ENCODE data around the gene PDE7B. TPM values are rescaled to one million over a fixed set of nuclear protein-coding genes. Genes with fewer than 3 reads are reported as not detected.

PDE7B gene
- total RNA-seq, 1 experiment from 2014 or later, result 0.03 TPM

DNA sequence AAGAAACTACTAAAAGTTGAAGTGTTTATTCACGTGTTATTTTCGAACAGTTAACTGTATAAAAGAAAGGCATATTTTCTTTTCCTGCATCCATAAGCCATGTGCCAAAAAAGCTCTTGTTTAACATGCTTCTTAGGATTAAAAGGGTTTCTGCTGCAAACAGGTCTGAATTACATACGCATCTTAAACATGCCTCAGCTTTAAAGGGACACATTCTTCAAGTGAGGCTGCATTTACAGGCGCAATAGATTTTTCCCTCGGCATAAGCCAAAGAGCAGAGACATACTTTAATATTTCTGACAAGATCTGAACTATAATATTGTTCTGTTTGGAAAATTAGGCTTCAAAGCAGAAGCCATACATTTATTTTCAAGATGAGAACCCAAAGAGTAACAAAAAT is 39.4 kb downstream of the PDE7B start:
- no peak for DNase-seq (ENCODE audit: low read depth, low spot score)
- intact Hi-C loops (cut with micrococcal nuclease; ENCODE audit: unreplicated experiment), result no loop called here
- CTCF ChIA-PET, result no interaction called here
- no peaks in the 10 kb centered on the region for H3K27me3 ChIP-seq (ENCODE audit: control insufficient read depth, insufficient read depth, low read length)
- no TSS peak for BruUV-seq (replicated peaks)
- no peaks in the 10 kb centered on the region for H3K4me1 ChIP-seq (ENCODE audit: control insufficient read depth, insufficient read depth, low read length)
- no peaks in the 10 kb centered on the region for H3K36me3 ChIP-seq (ENCODE audit: control insufficient read depth, insufficient read depth, low read length)
- H3K9me3 ChIP-seq (ENCODE audit: control insufficient read depth, insufficient read depth, low read depth, low read length), result no peaks in the 10 kb centered on the region
- in situ Hi-C loops (cut with HindIII; ENCODE audit: low pct_unique_long_range_greater_than_20kb, low sequenced_read_pairs), result no loop called here
- POLR2A ChIA-PET, result no interaction called here
- H3K4me3 ChIP-seq (ENCODE audit: low read depth in 2 of 2, low read length in 2 of 2), result no peak overlapping the region
- TF ChIP-seq, protein P1, sequence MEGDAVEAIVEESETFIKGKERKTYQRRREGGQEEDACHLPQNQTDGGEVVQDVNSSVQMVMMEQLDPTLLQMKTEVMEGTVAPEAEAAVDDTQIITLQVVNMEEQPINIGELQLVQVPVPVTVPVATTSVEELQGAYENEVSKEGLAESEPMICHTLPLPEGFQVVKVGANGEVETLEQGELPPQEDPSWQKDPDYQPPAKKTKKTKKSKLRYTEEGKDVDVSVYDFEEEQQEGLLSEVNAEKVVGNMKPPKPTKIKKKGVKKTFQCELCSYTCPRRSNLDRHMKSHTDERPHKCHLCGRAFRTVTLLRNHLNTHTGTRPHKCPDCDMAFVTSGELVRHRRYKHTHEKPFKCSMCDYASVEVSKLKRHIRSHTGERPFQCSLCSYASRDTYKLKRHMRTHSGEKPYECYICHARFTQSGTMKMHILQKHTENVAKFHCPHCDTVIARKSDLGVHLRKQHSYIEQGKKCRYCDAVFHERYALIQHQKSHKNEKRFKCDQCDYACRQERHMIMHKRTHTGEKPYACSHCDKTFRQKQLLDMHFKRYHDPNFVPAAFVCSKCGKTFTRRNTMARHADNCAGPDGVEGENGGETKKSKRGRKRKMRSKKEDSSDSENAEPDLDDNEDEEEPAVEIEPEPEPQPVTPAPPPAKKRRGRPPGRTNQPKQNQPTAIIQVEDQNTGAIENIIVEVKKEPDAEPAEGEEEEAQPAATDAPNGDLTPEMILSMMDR (IDR thresholded peaks at IDR 0.05), result no peak
- TF ChIP-seq SIN3A (IDR thresholded peaks at IDR 0.05; ENCODE audit: borderline replicate concordance, insufficient read depth, low read depth, low read length), result no peak
- TF ChIP-seq POLR2AphosphoS5 (IDR thresholded peaks at IDR 0.05; ENCODE audit: low read depth, low read length), result no peak
- TF ChIP-seq, protein P2, sequence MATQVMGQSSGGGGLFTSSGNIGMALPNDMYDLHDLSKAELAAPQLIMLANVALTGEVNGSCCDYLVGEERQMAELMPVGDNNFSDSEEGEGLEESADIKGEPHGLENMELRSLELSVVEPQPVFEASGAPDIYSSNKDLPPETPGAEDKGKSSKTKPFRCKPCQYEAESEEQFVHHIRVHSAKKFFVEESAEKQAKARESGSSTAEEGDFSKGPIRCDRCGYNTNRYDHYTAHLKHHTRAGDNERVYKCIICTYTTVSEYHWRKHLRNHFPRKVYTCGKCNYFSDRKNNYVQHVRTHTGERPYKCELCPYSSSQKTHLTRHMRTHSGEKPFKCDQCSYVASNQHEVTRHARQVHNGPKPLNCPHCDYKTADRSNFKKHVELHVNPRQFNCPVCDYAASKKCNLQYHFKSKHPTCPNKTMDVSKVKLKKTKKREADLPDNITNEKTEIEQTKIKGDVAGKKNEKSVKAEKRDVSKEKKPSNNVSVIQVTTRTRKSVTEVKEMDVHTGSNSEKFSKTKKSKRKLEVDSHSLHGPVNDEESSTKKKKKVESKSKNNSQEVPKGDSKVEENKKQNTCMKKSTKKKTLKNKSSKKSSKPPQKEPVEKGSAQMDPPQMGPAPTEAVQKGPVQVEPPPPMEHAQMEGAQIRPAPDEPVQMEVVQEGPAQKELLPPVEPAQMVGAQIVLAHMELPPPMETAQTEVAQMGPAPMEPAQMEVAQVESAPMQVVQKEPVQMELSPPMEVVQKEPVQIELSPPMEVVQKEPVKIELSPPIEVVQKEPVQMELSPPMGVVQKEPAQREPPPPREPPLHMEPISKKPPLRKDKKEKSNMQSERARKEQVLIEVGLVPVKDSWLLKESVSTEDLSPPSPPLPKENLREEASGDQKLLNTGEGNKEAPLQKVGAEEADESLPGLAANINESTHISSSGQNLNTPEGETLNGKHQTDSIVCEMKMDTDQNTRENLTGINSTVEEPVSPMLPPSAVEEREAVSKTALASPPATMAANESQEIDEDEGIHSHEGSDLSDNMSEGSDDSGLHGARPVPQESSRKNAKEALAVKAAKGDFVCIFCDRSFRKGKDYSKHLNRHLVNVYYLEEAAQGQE (IDR thresholded peaks at IDR 0.05; ENCODE audit: insufficient read depth in 1 of 2, low read depth in 2 of 2, low read length in 1 of 2), result no peak
- no peak for TF ChIP-seq TCF7L2 (IDR thresholded peaks at IDR 0.05; ENCODE audit: low read depth, low read length)
- H3K27ac ChIP-seq (ENCODE audit: low read length), result no peak overlapping the region
- ATAC-seq, result no peak

DNA sequence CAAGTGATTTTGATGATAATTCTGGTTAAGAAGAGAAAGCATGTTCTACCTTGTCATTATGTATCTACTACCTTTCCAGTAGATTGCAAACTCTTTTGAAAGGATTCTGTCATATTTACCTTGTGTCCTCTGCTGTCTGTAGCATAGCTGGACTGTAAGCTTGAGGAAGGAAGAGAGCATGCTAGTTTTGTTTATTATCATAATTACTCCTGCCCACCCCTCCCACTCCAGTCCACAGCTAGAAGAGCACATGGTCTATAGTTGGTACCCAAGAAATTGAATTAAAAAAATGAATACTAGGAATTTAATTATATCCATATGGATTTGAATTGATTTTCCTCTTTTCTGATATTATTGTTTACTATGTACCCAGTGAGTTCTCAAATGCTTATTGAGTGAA is 40.2 kb downstream of the PDE7B start:
- DNase-seq (ENCODE audit: low read depth, low spot score) (no peak), ATAC-seq (no peak)
- ChIA-PET POLR2A (no interaction called here), CTCF (no interaction called here)
- Histone ChIP-seq H3K27ac (ENCODE audit: low read length) (no peak overlapping the region), H3K36me3 (ENCODE audit: control insufficient read depth, insufficient read depth, low read length) (no peaks in the 10 kb centered on the region), H3K4me3 (ENCODE audit: low read depth in 2 of 2, low read length in 2 of 2) (no peak overlapping the region), H3K4me1 (ENCODE audit: control insufficient read depth, insufficient read depth, low read length) (no peaks in the 10 kb centered on the region), H3K9me3 (ENCODE audit: control insufficient read depth, insufficient read depth, low read depth, low read length) (no peaks in the 10 kb centered on the region), H3K27me3 (ENCODE audit: control insufficient read depth, insufficient read depth, low read length) (no peaks in the 10 kb centered on the region)
- intact Hi-C loops (cut with micrococcal nuclease; ENCODE audit: unreplicated experiment) (no loop called here), in situ Hi-C loops (cut with HindIII; ENCODE audit: low pct_unique_long_range_greater_than_20kb, low sequenced_read_pairs) (no loop called here)
- no TSS peak for BruUV-seq (replicated peaks)
- no peak for TF ChIP-seq TCF7L2 (IDR thresholded peaks at IDR 0.05; ENCODE audit: low read depth, low read length)
- TF ChIP-seq SIN3A (IDR thresholded peaks at IDR 0.05; ENCODE audit: borderline replicate concordance, insufficient read depth, low read depth, low read length), result no peak
- TF ChIP-seq, protein P2 (IDR thresholded peaks at IDR 0.05; ENCODE audit: insufficient read depth in 1 of 2, low read depth in 2 of 2, low read length in 1 of 2), result no peak
- TF ChIP-seq, protein P1 (IDR thresholded peaks at IDR 0.05), result no peak
- TF ChIP-seq POLR2AphosphoS5 (IDR thresholded peaks at IDR 0.05; ENCODE audit: low read depth, low read length), result no peak

All from Panc1 (cell line).